Progenitor cell of endocrine pancreas (in vitro differentiated cells): ENCODE data around the gene RGL4. TPM values are rescaled to one million over a fixed set of nuclear protein-coding genes. Genes with fewer than 3 reads are reported as not detected.

ENCODE experiments used
- DNase-seq: peaks from one replicate; pipeline ENCODE4 v3.0.0; 2021; ENCODE audit warnings: low spot score; ENCODE audit not compliant: unreplicated experiment
- H3K27ac Mint-ChIP-seq: 2 replicates; pipeline ENCODE4 v1.8.0; 2021; ENCODE audit warnings: mild to moderate bottlenecking, moderate library complexity, mixed read lengths
- H3K27me3 Mint-ChIP-seq: 2 replicates; pipeline ENCODE4 v1.8.0; 2021; ENCODE audit warnings: mixed read lengths
- H3K36me3 Mint-ChIP-seq: 2 replicates; pipeline ENCODE4 v1.8.0; 2022; ENCODE audit warnings: mixed read lengths; ENCODE audit not compliant: insufficient read depth
- H3K4me1 Mint-ChIP-seq: 2 replicates; pipeline ENCODE4 v1.8.0; 2021; ENCODE audit warnings: low read depth, mixed read lengths
- H3K4me3 Mint-ChIP-seq: 2 replicates; pipeline ENCODE4 v1.8.0; 2021; ENCODE audit warnings: low read depth, mild to moderate bottlenecking, moderate library complexity, mixed read lengths
- H3K9me3 Mint-ChIP-seq: 2 replicates; pipeline ENCODE4 v1.8.0; 2021; ENCODE audit warnings: low read depth, mixed read lengths
- CTCF ChIP-seq: fragments of 200-600 bp; sonication (generic); IDR thresholded peaks from one replicate; pipeline ENCODE4 v1.5.0; 2021; ENCODE audit warnings: antibody characterized with exemption, mild to moderate bottlenecking; ENCODE audit not compliant: unreplicated experiment
- total RNA-seq: library from RNA; stranded (reverse); gene quantifications from 2 replicates; pipeline ENCODE4 v1.2.1, GENCODE V29; 2021

RGL4 gene
- total RNA-seq, 1 donor from 2014 or later = 0.07 TPM

GRCh38 chr22:23705358-23705757 is 14.5 kb downstream of the RGL4 start:
- Mint-ChIP-seq H3K4me1 (peaks cover 3% of the 10 kb centered on the region), H3K9me3 (no peaks in the 10 kb centered on the region), H3K27ac (no peak overlapping the region), H3K27me3 (no peaks in the 10 kb centered on the region), H3K4me3 (no peak overlapping the region), H3K36me3 (peaks cover 56% of the 10 kb centered on the region)
- no peak for TF ChIP-seq CTCF
- no peak for DNase-seq

GRCh38 chr22:23708270-23708669 is 17.5 kb downstream of the RGL4 start:
- Mint-ChIP-seq H3K4me3 (no peak overlapping the region), H3K4me1 (no peaks in the 10 kb centered on the region)

GRCh38 chr22:23709107-23709506 is 18.3 kb downstream of the RGL4 start:
- no peaks in the 10 kb centered on the region for H3K27me3 Mint-ChIP-seq
- H3K36me3 Mint-ChIP-seq = peaks cover 54% of the 10 kb centered on the region
- no peak overlapping the region for H3K27ac Mint-ChIP-seq
- H3K9me3 Mint-ChIP-seq = no peaks in the 10 kb centered on the region
- H3K4me1 Mint-ChIP-seq = no peaks in the 10 kb centered on the region
- TF ChIP-seq CTCF = no peak
- no peak for DNase-seq
- H3K4me3 Mint-ChIP-seq = no peak overlapping the region

More at GRCh38 chr22:23708270-23708669, 17.5 kb downstream of the RGL4 start:
- no peak for TF ChIP-seq CTCF
- peaks cover 53% of the 10 kb centered on the region for H3K36me3 Mint-ChIP-seq
- H3K27me3 Mint-ChIP-seq = no peaks in the 10 kb centered on the region
- no peaks in the 10 kb centered on the region for H3K9me3 Mint-ChIP-seq
- no peak for DNase-seq
- H3K27ac Mint-ChIP-seq = no peak overlapping the region

- DNase-seq = no peak
- no peak for TF ChIP-seq CTCF
- Mint-ChIP-seq H3K27ac (no peak overlapping the region), H3K4me1 (peaks cover 1% of the 10 kb centered on the region), H3K27me3 (no peaks in the 10 kb centered on the region), H3K4me3 (no peak overlapping the region), H3K9me3 (no peaks in the 10 kb centered on the region), H3K36me3 (peaks cover 38% of the 10 kb centered on the region)
Observed at GRCh38 chr22:23712256-23712655, 21.4 kb downstream of the RGL4 start.

GRCh38 chr22:23713696-23714595 is 23.1 kb downstream of the RGL4 start:
- Mint-ChIP-seq H3K4me1 (peaks cover 3% of the 10 kb centered on the region), H3K27ac (peak overlapping the region; percentile 21), H3K4me3 (peak overlapping the region; percentile 45), H3K27me3 (no peaks in the 10 kb centered on the region), H3K9me3 (no peaks in the 10 kb centered on the region), H3K36me3 (peaks cover 27% of the 10 kb centered on the region)
- TF ChIP-seq CTCF = no peak
- no peak for DNase-seq
